Naive B cell (primary cell): ENCODE results near the gene GNG4. TPM values are rescaled to one million over a fixed set of nuclear protein-coding genes. Genes with fewer than 3 reads are reported as not detected.

Source experiments
- ATAC-seq, 2 donors: fragments of 150-1000 bp; cut with Tn5 transposase; 2 replicates each; pipeline ENCODE4 v1.10.0; 2021; ENCODE audit warnings: low read depth in 2 of 2, mild to moderate bottlenecking in 2 of 2, moderate library complexity in 2 of 2
- DNase-seq: peaks from one replicate; pipeline ENCODE4 v3.0.0; 2022
- H3K27ac Mint-ChIP-seq, 6 donors: one replicate each; pipeline ENCODE4 v1.8.0; 2020 to 2022; ENCODE audit warnings: mild to moderate bottlenecking in 6 of 6, mixed read lengths in 6 of 6, moderate library complexity in 5 of 6, inconsistent platforms in 2 of 6
- H3K27me3 Mint-ChIP-seq, 3 donors: one replicate each; pipeline ENCODE4 v1.8.0; 2021 to 2022; ENCODE audit warnings: mixed read lengths in 3 of 3, mild to moderate bottlenecking in 1 of 3
- H3K36me3 Mint-ChIP-seq, 2 donors: one replicate each; pipeline ENCODE4 v1.8.0; 2020 to 2022; ENCODE audit warnings: mixed read lengths in 2 of 2, inconsistent platforms in 1 of 2, mild to moderate bottlenecking in 1 of 2
- H3K4me1 Mint-ChIP-seq, 3 donors: one replicate each; pipeline ENCODE4 v1.8.0; 2020 to 2022; ENCODE audit warnings: mixed read lengths in 3 of 3, inconsistent platforms in 1 of 3, mild to moderate bottlenecking in 1 of 3, moderate library complexity in 1 of 3
- H3K4me3 Mint-ChIP-seq, 8 donors: one replicate each; pipeline ENCODE4 v1.8.0; 2020 to 2022; ENCODE audit warnings: mild to moderate bottlenecking in 8 of 8, mixed read lengths in 8 of 8, moderate library complexity in 8 of 8, inconsistent platforms in 2 of 8
- H3K9me3 Mint-ChIP-seq, 7 donors: one replicate each; pipeline ENCODE4 v1.8.0; 2020 to 2022; ENCODE audit warnings: mixed read lengths in 7 of 7, mild to moderate bottlenecking in 5 of 7, inconsistent platforms in 2 of 7, moderate library complexity in 1 of 7
- polyA plus RNA-seq, 6 donors: library from polyadenylated mRNA; unstranded; fragments of 300-500 nt; fragmentation: Illumina TruSeq; gene quantifications; one replicate each; pipeline ENCODE4 v1.2.3, GENCODE V29; 2021; ENCODE audit warnings: low read depth in 6 of 6

The GNG4 gene
- not detected for polyA plus RNA-seq

DNA sequence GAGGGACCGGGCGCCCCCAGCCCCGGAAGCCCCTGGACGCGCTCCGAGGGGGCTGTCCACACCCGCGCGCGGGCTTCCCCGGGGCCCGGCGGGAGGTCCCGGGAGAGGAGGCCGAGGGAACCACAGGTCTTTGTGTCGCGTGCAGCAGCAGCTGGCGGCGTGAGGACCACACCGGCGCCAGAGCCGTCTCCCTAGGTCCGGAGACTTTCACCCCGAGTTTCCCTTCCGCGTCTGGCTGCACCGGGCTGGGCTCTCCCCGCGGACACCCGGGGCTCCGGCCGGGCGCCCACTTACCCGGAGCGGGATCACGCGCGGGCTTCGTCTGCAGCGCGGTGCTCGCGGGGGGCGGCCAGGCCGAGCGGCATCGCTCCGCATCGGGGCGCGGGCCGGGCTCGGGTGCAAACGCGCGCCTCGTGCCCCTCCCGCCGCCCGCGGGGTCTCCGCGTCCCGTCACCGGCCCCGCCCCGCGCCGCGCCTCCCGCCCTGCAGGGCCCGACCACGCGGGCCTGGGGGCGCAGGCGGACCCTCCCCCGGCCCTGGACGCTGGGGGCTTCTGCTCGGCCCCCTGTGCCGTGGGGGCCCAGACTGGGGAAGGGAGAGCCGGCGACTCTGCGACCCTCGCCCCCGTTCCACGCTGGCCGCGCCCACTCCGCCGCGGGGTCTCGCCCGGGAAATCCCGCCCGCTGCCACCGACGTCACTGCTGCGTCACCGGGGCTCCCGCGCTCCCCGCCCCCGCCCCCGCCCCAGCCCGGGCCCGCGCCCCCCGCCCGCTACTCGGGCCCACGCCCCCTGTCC, at the start of gene GNG4:
Gene GNG4 (minus strand): TSS at position 417 of the 796 bp plus-strand sequence. CDS start 65,946 bp downstream, outside the sequence.
- Mint-ChIP-seq H3K9me3 (peaks cover 0 to 18% (median 6%) of the 10 kb centered on the region in 7 donors), H3K36me3 (no peaks in the 10 kb centered on the region), H3K27me3 (peaks cover 52 to 84% (median 78%) of the 10 kb centered on the region in 3 donors), H3K4me1 (peaks cover 12 to 20% (median 18%) of the 10 kb centered on the region in 3 donors), H3K27ac (peak within 1 kb of the TSS in 4 of 6 donors; percentile 4 to 92 (median 39)), H3K4me3 (peak within 1 kb of the TSS; percentile 72 to 95 (median 90))
- DNase-seq (peak; percentile 21), ATAC-seq (peak; percentile 53 to 56)

DNA sequence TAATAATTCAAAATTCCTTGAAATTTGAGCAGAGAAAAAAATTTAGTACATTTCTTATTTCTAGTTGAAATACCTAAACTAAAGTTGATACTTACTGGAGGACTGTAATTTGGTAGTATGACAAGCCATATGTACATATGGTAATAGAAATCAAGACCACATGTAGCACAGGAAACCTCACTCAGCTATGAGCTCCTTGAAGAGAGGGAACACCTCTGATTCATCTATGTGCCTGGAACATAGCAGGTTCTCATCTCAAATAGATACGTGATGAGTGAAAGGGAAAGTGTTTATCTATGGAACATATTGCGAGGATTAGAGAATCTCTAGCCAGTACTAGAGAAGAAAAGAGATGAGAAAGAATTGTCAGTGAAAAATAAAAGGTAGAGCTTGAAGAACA, 47.9 kb upstream of the GNG4 start:
- H3K27ac Mint-ChIP-seq, result no peak overlapping the region
- no peak overlapping the region for H3K4me3 Mint-ChIP-seq
- no peaks in the 10 kb centered on the region for H3K27me3 Mint-ChIP-seq
- ATAC-seq, result no peak
- DNase-seq, result no peak
- H3K4me1 Mint-ChIP-seq, result no peaks in the 10 kb centered on the region
- no peaks in the 10 kb centered on the region for H3K9me3 Mint-ChIP-seq
- peaks cover 52 to 54% of the 10 kb centered on the region in 2 donors for H3K36me3 Mint-ChIP-seq

DNA sequence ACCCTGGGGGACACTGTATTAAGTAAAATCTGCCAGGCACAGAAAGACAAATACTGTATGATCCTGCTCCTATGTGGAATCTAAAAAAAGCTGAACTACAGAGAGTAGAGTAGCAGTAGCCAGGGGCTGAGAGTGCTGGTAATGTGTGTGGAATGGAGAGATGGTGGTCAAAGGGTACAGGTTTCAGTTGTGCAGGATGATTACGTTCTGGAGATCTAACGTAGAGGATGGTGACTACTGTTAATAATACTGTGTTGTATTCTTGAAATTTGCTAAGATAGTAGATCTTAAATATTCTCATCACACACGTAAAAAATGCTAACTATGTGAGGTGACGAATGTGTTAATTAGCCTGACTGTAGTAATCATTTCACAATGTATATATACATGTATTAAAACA, 39.8 kb upstream of the GNG4 start:
- Mint-ChIP-seq H3K27ac (peak overlapping the region in 1 of 6 donors; percentile 3), H3K27me3 (no peaks in the 10 kb centered on the region), H3K36me3 (peaks cover 32 to 35% of the 10 kb centered on the region in 2 donors), H3K9me3 (no peaks in the 10 kb centered on the region), H3K4me1 (no peaks in the 10 kb centered on the region), H3K4me3 (no peak overlapping the region)
- ATAC-seq (no peak), DNase-seq (no peak)

DNA sequence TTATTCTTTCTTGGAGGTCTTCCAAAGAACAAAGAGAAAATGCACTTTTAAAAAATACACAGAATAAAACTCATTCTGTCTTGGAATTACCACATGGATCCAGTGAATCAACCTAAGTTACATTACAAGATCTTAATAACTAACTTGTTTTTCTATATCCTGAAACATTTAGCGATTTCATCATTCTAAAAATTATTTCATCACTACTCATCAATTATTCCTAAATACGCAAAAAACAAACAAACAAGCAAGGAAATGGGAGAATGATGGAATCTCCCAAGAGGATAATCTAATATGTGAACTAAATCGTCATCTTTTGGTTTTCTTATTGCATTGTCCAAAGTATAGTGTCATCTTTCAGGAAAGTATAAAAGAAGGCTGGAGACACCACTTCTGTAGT, 38.5 kb upstream of the GNG4 start:
- Mint-ChIP-seq H3K4me1 (no peaks in the 10 kb centered on the region), H3K9me3 (no peaks in the 10 kb centered on the region), H3K4me3 (peak overlapping the region in 1 of 8 donors; percentile 64), H3K27ac (no peak overlapping the region), H3K27me3 (no peaks in the 10 kb centered on the region), H3K36me3 (peaks cover 37 to 38% of the 10 kb centered on the region in 2 donors)
- no peak for DNase-seq
- ATAC-seq, result no peak

DNA sequence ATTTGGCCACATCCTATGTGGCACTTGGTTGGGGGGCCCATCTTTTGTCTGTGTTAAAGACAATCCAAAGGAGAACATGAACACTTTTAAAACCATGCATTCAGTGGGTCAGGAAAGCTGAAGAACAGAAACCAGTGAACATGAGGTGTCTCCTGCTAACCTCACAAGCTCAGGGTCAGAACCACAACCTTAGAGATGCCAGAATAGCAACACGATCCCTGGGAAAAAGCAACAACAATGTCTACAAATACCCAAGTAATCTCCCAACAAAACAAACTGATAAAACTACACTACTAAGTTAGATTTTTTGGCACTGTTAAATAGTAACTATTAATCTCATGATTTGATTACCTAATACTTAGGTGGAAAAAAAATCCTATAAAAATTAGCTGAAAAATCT, 34.1 kb upstream of the GNG4 start:
- Mint-ChIP-seq H3K4me1 (no peaks in the 10 kb centered on the region), H3K27ac (peak overlapping the region in 1 of 6 donors; percentile 22), H3K4me3 (no peak overlapping the region), H3K9me3 (no peaks in the 10 kb centered on the region), H3K36me3 (peaks cover 47 to 56% of the 10 kb centered on the region in 2 donors), H3K27me3 (no peaks in the 10 kb centered on the region)
- DNase-seq, result no peak
- ATAC-seq, result no peak

DNA sequence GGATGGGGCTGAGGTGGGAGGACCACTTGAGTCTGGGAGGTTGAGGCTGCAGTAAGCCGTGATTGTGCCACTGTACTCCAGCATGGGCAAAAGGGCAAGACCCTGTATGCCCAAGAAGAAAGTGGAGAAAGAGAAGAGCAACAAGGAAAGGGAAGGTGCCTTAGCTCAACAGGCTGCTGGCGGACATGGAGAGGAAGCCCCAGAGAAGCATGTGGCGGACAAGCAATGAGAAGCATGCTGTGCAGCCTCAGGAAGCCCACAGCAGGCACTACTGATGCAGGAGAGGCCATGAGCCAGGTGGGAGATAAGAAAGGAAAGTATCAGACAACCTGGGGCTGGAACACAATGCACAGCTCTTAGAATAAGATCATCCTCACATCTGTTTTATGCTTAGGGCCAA, 32.6 kb upstream of the GNG4 start:
- H3K4me1 Mint-ChIP-seq, result no peaks in the 10 kb centered on the region
- H3K27me3 Mint-ChIP-seq, result no peaks in the 10 kb centered on the region
- DNase-seq (no peak), ATAC-seq (no peak)
- H3K27ac Mint-ChIP-seq, result peak overlapping the region in 1 of 6 donors; percentile 79
- H3K36me3 Mint-ChIP-seq, result peaks cover 37 to 47% of the 10 kb centered on the region in 2 donors
- no peaks in the 10 kb centered on the region for H3K9me3 Mint-ChIP-seq
- H3K4me3 Mint-ChIP-seq, result no peak overlapping the region

DNA sequence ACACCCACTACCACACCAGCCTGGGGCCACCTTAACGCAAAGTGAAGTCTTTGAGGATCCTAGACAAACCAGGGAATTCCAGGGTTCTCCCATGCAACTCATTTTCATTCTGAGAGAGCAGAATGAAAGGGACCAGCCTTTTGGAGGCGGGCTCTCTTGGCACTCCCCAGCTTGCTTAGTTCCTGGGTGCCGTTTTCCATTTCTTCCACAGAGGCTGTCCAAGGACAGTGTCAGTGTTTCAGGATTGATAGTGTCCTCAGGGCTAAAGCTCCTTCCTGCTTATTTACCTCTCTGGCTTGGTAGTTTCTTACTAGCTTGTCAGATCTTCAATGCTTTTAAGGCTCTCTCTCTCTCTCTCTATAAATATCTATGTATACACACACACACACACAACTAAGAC, 30.1 kb upstream of the GNG4 start:
- Mint-ChIP-seq H3K36me3 (peaks cover 52 to 54% of the 10 kb centered on the region in 2 donors), H3K9me3 (peaks cover 4 to 24% (median 13%) of the 10 kb centered on the region in 7 donors), H3K27me3 (no peaks in the 10 kb centered on the region), H3K4me3 (no peak overlapping the region), H3K27ac (peak overlapping the region in 1 of 6 donors; percentile 67), H3K4me1 (no peaks in the 10 kb centered on the region)
- ATAC-seq (no peak), DNase-seq (no peak)

DNA sequence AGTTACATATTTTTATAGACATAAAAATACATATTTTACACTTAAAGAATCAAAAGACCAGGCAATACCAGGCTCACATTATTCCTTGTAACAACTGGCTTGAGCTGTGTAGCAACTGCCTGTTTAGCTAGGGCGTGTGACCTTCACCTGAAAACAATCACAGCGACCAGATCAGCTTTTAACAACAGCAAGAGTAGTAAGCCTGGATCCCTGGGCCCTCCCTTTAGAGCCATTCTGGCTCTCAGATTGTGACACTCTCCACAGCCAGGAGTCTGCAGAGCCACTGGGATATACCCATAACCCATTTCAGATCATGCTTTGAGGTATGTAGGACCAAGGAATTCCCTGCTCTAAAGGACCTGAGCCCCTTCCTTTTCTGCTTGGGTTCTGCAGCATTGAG, 29.4 kb upstream of the GNG4 start:
- Mint-ChIP-seq H3K36me3 (peaks cover 52 to 57% of the 10 kb centered on the region in 2 donors), H3K4me3 (no peak overlapping the region), H3K4me1 (no peaks in the 10 kb centered on the region), H3K27me3 (no peaks in the 10 kb centered on the region), H3K9me3 (peaks cover 4 to 25% (median 13%) of the 10 kb centered on the region in 7 donors), H3K27ac (no peak overlapping the region)
- no peak for DNase-seq
- no peak for ATAC-seq

DNA sequence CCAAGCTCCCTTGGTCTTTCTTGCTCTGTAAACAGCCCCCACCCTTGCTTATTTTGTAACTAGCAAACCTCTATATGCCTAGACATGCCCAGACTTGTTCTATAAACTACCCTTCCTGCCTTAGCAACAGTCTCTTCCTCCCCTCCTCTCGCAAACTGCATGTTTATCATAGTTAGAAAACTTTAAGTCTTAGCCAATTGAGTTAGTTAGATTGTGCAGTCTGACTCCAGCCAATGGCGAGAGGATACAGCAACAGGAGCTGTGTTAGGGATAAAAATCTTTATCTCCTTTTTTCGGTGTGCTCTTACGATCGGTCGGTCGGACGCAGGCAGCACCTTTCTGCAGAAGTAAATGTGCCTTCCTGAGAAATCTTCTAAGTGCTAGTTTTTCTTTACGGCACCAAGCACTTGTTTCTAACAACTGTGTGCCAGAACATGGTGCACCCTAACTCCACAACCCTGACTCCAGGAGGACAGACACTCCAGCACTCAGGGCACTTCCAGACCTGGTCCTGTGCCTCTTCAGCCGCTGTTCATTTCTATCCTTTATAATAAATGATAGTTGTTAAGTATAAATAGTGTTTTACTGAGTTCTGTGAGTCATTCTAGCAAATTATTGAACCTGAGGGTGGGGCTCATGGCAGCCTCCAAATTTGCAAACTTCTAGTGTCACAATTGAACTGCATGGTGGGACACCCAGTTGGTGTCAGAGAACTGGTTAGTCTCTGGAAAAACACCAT, 25.7 kb upstream of the GNG4 start:
- Mint-ChIP-seq H3K9me3 (peaks cover 21 to 59% (median 43%) of the 10 kb centered on the region in 7 donors), H3K27ac (peak overlapping the region in 2 of 6 donors; percentile 37 to 84)
- no peak for ATAC-seq

DNA sequence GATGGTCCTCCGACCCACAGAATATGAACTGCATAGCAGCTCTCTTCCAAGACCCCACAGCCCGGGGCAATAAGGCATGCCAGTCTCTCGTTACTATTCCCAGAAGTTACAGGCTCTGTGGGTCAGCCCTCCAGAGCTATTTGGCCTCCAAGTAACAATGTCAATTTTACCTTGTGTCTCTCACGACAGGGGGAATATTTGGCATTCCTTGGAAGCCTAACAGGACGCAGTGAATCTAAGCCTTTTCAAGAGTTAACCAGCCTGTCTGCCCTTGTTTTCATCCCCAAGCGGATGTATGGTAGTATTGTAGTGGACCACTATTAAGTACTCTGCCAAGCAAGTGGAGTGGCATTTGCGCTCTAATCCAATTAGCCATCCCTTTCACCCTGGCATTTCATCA, 24.4 kb upstream of the GNG4 start:
- H3K27ac Mint-ChIP-seq, result no peak overlapping the region
- no peak overlapping the region for H3K4me3 Mint-ChIP-seq
- H3K4me1 Mint-ChIP-seq, result no peaks in the 10 kb centered on the region
- ATAC-seq (no peak), DNase-seq (no peak)
- H3K27me3 Mint-ChIP-seq, result no peaks in the 10 kb centered on the region
- peaks cover 22 to 67% (median 54%) of the 10 kb centered on the region in 7 donors for H3K9me3 Mint-ChIP-seq
- H3K36me3 Mint-ChIP-seq, result peaks cover 74 to 78% of the 10 kb centered on the region in 2 donors

More for the DNA sequence above, 25.7 kb upstream of the GNG4 start:
- Mint-ChIP-seq H3K27me3 (no peaks in the 10 kb centered on the region), H3K4me3 (peak overlapping the region in 1 of 8 donors; percentile 68), H3K4me1 (no peaks in the 10 kb centered on the region), H3K36me3 (peaks cover 66 to 68% of the 10 kb centered on the region in 2 donors)
- no peak for DNase-seq

DNA sequence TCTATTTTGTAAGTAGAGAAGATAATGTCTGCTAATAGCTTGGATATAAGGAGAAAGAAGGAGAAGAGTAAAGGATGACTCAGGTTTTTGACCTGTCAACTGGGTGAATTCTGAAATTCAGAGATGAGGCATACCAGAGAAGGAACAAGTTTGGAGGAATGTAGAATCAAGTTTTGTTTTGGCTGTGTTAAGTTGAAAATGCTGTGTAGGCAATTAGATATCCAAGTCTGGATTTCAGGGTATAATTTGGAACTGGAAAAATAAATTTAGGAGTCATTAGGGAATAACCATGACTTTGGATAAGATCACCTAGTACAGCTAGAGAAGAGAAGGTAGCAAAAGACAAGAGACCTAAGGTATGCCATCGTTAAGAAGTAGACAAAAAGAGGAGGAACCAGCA, 22.4 kb upstream of the GNG4 start:
- no peaks in the 10 kb centered on the region for H3K4me1 Mint-ChIP-seq
- H3K27me3 Mint-ChIP-seq, result no peaks in the 10 kb centered on the region
- H3K36me3 Mint-ChIP-seq, result peaks cover 78 to 85% of the 10 kb centered on the region in 2 donors
- peak overlapping the region in 1 of 8 donors; percentile 24 for H3K4me3 Mint-ChIP-seq
- H3K9me3 Mint-ChIP-seq, result peaks cover 22 to 66% (median 55%) of the 10 kb centered on the region in 7 donors
- DNase-seq (no peak), ATAC-seq (no peak)
- H3K27ac Mint-ChIP-seq, result peak overlapping the region in 2 of 6 donors; percentile 14 to 44

DNA sequence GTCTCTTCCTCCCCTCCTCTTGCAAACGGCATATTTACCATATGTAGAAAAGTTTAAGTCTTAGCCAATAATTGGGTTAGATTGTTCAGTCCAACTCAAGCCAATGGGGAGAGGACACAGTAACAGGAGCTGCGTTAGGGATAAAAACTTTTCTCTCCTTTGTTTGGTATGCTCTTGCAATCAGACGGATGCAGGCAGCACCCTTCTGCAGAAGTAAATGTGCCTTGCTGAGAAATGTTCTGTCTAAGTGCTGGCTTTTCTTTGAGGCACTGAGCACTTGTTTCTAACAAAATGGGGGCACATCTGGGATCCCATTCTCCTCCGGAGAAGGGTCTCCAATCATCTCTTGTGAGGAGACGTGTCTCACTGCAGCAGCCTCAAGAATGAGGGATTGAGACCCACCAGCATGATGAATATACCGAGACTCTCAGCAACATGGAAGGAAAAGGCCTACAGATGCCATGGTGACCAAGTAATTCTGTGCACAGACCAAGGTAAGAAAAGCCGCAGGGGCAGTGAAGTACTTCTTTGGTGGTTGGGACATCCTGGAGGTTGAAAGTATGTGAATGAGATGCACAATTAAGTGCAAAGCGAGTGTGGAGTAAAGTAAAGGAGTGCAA, 20.7 kb upstream of the GNG4 start:
- H3K36me3 Mint-ChIP-seq, result peaks cover 61 to 73% of the 10 kb centered on the region in 2 donors
- no peak for DNase-seq
- ATAC-seq, result no peak
- H3K27ac Mint-ChIP-seq, result peak overlapping the region in 1 of 6 donors; percentile 62
- peaks cover 20 to 57% (median 41%) of the 10 kb centered on the region in 7 donors for H3K9me3 Mint-ChIP-seq
- no peaks in the 10 kb centered on the region for H3K27me3 Mint-ChIP-seq
- H3K4me1 Mint-ChIP-seq, result no peaks in the 10 kb centered on the region
- no peak overlapping the region for H3K4me3 Mint-ChIP-seq

DNA sequence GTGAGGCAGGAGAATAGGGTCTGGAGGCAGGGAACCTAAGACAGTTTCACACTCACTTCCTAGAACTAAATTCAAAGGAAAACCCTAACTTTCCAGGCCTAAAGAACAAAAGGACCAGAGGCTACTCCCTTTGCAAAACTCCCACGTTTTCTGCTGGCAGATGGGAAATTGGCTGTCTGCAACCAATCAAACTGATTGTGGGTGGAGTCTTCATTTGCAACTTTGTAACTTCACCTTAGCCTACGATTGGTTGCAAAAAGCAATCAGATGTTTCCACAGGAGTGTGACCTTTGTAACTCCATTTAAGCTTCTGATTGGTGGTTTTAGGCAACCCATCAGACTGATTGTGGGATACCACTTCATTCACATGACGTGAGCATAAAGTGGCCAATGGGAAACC, 19.7 kb upstream of the GNG4 start:
- Mint-ChIP-seq H3K4me1 (no peaks in the 10 kb centered on the region), H3K27ac (no peak overlapping the region), H3K27me3 (no peaks in the 10 kb centered on the region), H3K4me3 (no peak overlapping the region), H3K9me3 (peaks cover 14 to 51% (median 35%) of the 10 kb centered on the region in 7 donors), H3K36me3 (peaks cover 51 to 66% of the 10 kb centered on the region in 2 donors)
- DNase-seq, result no peak
- ATAC-seq, result no peak
